Measurements from ENCODE around the gene TRABD2A.

TRABD2A gene

GRCh38 chr2:84817239-84817655, 63.6 kb downstream of the TRABD2A start:
- no peak for DNase-seq (ENCODE audit: low read depth)

DNA sequence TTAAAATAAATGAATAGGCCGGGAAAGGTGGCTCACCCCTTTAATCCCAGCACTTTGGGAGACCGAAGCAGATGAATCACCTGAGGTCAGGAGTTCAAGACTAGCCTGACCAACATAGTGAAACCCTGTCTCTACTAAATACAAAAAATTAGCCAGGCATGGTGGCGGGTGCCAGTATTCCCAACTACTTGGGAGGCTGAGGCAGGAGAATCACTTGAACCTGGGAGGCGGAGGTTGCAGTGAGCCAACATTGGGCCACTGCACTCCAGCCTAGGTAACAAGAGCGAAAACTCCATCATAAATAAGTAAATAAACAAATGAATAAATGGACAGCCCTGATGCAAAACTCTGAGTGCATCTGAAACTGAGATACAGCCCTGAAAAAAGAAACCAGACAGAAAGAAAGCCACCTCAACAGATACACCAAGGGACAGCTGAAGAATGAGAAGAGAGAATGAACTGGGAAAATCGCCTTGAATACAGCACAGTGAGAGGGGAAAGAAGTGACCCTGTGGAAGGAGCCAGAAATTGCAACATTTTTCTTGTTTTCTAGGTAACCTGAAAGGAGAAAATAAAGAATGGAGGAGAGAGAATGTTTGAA, 64.4 kb downstream of the TRABD2A start:
- no peak for DNase-seq (ENCODE audit: low read depth)

- no peak for DNase-seq (ENCODE audit: low read depth)
Measured at GRCh38 chr2:84815146-84815545, 65.7 kb downstream of the TRABD2A start.

DNA sequence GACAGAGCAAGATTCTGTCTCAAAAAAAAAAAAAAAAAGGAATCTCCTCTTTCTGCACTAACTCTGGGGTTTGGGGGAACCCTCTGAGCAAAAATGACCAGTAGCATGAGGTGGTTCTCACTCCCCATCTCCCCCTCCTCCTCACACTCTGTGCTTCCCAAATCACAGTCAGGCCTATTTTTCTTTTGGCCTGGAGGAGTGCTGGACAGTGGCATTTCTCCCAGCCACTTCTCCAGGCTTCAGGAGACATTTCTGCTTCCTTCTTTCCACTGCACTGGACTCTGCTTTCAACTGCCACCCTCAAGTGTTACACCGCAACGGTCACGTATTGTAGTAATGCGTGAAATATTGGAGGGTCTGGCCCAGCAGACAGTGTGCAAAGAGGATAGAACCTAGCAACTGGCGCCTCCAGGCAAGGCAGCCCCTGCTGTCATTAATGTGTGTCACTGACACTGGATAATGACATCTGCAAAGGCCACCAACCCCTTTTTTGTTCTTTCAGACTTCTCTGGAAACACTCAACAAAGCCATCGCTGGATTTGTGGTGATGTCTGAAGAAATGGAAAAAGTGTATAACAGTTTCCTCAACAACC, 68.9 kb downstream of the TRABD2A start:
- no peak for DNase-seq (ENCODE audit: low read depth)

GRCh38 chr2:84808279-84808678, 72.6 kb downstream of the TRABD2A start:
- no peak for DNase-seq (ENCODE audit: low read depth)

DNA sequence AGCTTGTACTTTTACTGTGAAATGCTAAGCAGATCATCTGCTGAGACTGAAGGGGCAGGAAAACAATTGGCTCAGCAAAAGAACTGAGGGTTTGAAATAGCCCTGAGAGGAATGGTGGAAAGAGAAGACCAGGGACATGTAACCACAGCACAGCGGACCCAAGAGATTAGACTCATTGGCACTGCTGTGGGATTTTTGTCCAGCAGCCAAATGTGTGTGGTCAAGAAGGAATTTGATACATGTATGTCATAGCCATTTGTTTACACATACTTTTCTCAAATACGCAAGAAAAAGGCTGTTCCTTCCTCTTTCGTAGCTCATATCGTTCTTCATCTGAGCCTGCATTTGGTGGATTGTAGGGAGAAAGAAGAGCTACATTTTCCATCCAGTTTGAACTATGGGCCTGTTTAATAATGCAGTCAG, 73.8 kb downstream of the TRABD2A start:
- DNase-seq (ENCODE audit: low read depth): no peak

DNA sequence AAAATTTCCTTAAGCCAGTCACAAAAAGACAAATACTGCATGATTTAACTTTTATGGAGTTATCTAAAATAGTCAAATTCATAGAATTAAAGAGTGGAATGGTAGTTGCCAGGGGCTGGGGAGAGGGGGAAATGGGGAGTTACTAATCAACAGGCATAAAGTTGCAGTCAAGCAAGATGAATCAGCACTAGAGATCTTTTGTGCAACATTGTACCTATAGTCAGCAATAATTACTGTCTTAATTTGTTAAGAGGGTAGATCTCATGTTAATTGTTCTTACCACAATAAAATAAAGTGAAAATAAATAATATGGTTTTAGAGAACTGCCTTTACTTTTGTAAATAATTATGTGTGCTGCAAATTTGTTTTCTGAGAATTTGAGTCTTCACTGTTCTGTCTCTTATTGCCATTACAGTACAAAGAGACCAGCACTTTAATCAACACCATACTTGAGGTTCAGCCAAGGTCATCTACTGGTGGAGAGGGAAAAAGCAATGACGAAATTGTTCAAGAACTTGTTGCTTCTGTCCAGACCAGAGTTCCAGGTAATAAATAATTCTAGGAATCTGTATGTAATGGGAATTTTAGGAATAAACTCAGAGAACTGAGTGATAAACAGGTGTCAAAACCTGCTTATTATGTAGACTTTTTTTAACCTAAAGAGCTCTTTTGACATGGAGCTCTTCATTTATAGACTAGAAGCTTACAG, 75.5 kb downstream of the TRABD2A start:
- DNase-seq (ENCODE audit: low read depth): no peak

GRCh38 chr2:84801811-84802210, 79.1 kb downstream of the TRABD2A start:
- no peak for DNase-seq (ENCODE audit: low read depth)

- DNase-seq (ENCODE audit: low read depth): no peak
Measured at GRCh38 chr2:84800194-84800805, 80.6 kb downstream of the TRABD2A start.

DNA sequence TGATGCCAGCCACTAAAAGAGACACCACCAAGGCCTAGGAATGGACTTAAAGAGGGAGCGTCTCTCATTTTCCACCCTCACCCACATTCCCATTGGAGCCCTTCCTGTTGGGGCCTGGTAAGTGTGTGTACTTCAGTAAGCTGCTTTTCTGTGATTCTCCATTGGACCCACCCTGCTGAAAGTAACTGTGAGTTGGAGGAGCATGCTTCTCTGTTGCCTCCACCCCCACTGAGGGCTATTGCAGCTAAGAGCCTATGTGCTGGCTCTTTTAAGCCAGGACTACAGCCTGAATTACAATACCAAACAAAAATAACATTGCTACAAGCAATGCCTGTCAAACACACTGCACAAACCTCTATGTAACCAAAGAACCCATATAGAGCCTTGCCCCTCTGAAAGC, 81.1 kb downstream of the TRABD2A start:
- no peak for DNase-seq (ENCODE audit: low read depth)

DNA sequence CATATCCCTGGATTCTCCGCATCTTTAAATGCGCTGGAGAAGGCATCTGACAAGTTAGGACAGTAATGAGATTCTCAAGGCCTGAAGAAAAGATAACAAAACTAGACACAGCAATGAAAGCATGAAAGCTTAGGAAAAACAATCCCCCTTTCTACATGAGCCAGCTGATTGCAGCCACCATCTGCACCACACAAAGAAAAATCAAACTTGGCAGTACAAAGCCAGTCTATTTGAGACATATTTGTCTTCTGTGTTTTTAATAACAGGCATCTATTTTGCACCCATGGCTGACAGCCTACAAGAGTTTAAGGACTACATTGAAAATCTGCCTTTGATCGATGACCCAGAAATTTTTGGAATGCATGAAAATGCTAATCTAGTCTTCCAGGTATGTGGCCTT, 83.6 kb downstream of the TRABD2A start:
- DNase-seq (ENCODE audit: low read depth): no peak

GRCh38 chr2:84796798-84797197, 84.1 kb downstream of the TRABD2A start:
- no peak for DNase-seq (ENCODE audit: low read depth)

- no peak for DNase-seq (ENCODE audit: low read depth)
Measured at GRCh38 chr2:84793641-84794040, 87.2 kb downstream of the TRABD2A start.

DNA sequence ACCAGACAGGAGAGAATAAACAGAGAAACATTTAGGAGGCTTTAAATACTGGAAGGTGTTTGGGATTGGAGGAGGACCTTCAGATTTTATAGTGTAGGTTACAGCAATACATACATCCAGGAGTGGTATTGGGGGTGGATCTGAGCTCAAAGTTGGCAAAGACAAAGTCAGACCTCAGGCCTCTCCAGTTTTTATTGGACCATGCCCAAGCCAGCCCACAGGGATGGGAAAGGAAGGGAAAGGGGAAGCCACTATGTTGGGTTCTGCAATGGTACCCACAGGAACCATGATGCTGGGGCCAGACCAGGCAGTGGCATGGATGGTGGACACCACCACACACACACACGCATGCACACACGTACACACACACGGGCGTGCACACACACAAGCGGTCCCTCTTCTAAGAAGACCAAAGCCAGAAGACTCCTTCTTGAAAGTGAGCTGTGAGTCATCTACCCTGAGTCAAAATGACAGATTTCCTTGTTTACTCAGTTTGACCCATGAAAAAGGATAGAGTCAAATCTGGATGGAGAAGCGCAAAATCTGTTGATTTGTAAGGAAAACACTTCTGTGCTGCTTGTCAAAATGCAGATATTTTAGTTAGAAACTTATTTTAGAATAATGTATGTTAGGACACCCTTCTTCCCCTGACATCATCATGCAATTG, 87.9 kb downstream of the TRABD2A start:
- no peak for DNase-seq (ENCODE audit: low read depth)

DNA sequence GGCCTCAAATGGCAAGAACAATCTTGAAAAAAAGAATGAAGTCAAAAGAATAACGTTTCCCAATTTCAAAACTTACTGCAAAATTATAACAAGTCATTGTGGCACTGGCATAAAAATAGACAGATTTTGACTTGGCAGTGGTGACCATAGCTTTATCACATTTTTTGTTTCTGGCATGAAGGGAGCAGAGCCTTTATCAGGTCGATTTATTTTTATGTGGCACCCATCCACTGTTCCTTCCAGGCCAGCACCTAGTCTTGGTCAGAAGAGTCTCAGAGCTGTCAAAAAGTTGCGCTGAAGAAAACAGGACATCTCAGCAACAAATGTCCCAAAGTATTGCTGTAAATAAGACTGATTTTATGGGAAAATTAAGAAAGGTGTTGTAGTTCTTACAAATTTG, 92.4 kb downstream of the TRABD2A start:
- no peak for DNase-seq (ENCODE audit: low read depth)

DNA sequence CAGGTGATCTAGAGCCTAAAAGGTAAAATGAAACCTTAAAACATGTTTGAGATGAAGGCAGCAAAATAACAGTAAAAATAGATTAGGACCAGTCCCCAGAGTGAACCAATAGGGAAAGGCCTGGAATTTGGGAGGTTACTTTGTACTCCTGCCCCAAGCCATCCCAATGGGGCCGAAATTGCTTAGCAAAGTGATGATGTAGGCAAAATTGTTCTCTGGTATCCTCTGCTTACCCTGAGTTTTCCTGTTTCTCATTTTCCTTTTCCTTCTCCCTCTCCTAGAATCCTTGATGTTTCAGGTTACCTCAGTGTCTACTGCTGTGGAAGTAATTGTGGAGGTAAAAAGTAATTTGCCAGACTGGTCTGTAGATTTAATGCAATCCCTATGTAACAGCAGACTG, 92.9 kb downstream of the TRABD2A start:
- DNase-seq (ENCODE audit: low read depth): no peak

GRCh38 chr2:84786601-84787000, 94.3 kb downstream of the TRABD2A start:
- no peak for DNase-seq (ENCODE audit: low read depth)

- DNase-seq (ENCODE audit: low read depth): no peak
Measured at GRCh38 chr2:84785950-84786349, 94.9 kb downstream of the TRABD2A start.

- DNase-seq (ENCODE audit: low read depth): peak; percentile 9
Measured at GRCh38 chr2:84782717-84783442, 98.0 kb downstream of the TRABD2A start.

DNA sequence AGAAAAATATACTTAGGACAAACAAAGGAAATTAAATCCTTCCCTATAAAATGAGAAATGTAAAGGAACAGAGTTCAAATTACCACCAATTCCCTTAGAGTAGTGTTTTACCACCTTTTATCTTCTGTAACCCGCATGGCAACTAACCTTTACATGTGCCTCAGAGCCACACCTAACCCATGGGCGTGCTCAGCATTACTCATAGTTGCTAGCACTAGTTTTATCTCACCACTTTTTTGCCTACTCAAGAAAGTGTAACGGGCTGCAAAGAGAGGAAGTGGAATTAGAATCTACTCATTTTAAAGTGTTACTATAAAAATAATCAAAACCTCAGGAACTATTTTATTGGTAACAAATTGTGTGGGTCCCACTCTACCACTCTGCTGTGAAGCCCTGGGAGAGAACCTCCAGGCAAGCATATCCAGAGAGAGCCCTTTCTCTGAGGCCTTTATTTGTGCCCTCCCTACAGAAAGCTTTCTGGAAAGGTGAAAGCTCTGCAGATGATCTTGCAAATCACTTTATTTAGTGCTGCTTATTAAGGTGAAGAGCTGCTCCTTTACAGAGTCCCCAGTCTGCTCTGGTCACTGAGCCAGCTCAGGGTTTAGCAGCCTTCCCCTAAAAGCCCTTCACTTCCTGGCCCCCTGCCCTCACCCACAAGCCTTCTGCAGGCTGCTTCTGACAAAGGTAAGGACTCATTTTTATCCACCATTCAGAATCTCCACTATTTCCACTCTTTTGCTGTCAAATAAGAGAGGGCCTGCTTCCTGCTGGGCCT, 98.8 kb downstream of the TRABD2A start:
- DNase-seq (ENCODE audit: low read depth): peak; percentile 36

DNA sequence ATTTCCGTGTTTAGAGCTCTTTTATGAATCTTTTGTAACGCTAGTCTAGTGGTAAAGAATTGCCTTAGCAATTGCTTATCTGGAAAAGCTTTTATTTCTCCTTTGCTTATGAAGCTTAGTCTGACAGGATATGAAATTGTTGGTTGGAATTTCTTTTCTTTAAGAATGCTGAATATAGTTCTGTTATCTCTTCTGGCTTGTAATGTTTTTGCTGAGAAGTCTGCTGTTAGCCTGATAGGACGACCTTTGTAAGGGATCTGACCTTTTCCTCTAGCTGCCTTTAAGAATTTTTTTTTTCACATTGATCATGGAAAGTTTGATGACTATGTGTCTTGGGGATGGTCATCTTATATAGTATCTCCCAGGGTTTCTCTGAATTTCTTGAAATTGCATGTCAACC, 101.1 kb downstream of the TRABD2A start:
- no peak for DNase-seq (ENCODE audit: low read depth)

All from activated gamma-delta T cell treated with anti-CD3 and anti-CD28 coated beads, Interleukin-2, amount 50 U/mL, for 16 hours (primary cell).